HG03469 (cell line): ENCODE results near the gene SMIM22.

Experiments used
- ATAC-seq: cut with Tn5 transposase; IDR thresholded peaks from one replicate; pipeline ENCODE4 v1.9.1; 2021; ENCODE audit warnings: mild to moderate bottlenecking, moderate library complexity, moderate number of reproducible peaks; ENCODE audit not compliant: unreplicated experiment

The SMIM22 gene

GRCh38 chr16:4795828-4796572, 831 bp downstream of the SMIM22 start:
- ATAC-seq = no peak

- no peak for ATAC-seq
These were observed 2.0 kb downstream of the SMIM22 start for GRCh38 chr16:4796982-4797804.

GRCh38 chr16:4797805-4798252, 2.7 kb downstream of the SMIM22 start:
- no peak for ATAC-seq

DNA sequence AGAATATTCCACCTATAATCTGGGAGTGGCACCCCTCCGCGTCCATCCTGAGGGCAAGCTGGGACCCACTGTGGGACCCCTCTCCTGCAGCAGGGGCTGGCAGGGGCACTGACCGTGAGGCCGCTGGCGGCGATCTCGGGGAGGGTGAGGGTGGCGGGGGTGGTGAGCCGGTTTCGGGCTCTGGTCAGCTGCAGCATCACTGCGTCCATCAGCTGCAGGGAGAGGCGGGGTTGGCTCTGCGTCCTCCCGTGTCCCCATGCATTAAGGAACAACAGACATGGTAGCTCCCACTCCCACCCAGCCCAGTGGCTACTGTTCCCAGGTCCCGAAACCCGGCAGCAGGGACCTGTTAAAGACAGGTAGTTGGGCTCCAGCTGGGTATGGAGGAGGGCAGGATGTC, 3.3 kb downstream of the SMIM22 start:
- no peak for ATAC-seq

DNA sequence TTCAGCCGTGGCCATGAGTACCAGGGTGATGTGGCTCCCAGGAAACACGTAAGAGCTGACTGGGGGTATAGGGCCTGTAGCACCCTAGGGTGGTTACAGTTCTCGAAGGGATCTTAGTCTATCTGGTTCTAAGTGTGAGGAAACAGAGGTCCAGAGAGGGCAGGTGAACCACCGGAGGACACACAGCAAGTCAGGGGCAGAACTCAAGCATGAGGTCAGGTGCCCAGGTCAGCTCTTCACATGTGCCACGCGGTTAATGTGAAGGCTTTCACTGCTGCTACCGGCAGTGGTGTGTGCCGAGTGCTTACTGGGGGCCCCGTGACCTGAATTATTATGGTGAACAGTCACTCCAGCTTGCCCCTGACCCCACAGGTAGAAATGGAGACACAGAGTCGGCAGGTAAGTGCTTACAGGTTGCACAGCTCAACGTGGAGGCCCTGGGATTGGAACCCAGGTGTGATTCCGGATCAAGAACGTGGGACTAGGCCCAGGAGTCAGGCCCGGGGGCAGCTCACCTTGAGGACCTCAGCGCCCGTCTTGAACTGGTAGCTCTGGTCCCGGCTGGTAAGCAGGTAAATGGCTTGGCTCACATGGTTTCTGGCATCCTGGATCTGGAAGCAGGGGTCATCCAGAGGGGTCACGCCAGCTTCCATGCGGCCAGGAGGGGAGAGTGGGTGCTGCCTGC, 4.1 kb downstream of the SMIM22 start:
- no peak for ATAC-seq

DNA sequence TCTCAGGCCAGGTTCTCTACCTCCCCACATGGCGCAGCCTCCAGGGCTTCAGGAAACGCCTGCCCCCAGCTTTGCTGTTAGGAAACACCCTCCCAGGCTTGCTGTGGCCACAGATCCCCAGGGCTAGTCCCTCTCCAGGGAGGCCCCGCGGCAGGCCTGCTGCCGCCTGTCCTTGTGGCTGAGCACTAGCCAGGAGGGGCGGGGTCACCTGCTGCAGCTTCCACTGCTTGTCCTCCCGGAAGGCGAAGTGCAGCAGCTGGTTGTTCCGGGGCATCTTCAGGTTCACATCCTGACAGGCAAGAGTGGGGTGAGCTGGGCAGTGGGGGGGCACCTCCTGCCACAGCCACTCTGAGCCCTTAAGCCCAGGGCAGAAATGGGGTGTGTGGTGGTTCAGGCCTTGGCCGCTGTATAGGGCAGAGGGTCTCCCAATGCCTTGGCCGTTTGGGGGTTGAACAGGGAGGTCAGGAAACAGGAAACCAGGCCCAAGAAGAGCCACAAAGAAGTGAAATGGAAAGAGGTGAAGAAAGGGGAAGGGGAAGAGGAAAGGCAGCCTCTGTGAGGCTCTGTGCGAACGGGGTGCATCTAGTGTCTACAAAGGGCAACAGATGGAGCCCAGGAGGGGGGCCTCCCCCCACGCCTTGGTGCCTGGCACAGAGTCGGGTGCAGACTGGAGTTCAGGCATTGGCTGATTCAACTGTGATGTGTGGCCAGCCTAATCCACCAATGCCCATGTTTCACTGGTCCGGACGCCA, 5.3 kb downstream of the SMIM22 start:
- ATAC-seq = no peak

- no peak for ATAC-seq
These were observed 6.1 kb downstream of the SMIM22 start for GRCh38 chr16:4801051-4801961.

- peak; percentile 35 for ATAC-seq
These were observed 6.9 kb downstream of the SMIM22 start, which contains the start of gene ROGDI for GRCh38 chr16:4801962-4802658. TSS of gene ROGDI (minus strand) at chr16:4802633. CDS start at chr16:4802571, 62 bp downstream.

GRCh38 chr16:4802659-4803287, 7.6 kb downstream of the SMIM22 start:
- peak; percentile 89 for ATAC-seq

DNA sequence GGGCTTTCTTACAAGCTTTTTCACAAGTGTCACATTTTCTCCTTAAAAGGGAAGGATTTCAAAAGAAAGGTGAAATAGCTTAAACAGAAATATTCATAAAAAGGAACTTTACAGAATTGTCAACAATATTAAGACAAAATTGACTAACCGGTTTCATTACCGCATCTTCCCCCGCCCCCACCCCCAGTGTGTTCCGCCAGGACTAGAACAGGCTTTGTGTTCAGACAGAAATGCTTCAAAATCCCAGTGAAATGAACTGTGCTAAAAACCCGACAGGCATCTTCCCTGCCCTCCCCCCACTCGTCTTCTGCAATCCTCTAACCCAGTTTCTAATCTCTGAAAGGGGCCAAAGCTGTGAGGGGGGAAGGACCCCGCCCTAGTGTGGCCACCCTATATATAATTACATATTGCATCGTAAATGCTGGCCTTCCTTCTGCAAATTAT, 8.3 kb downstream of the SMIM22 start:
- no peak for ATAC-seq

GRCh38 chr16:4803898-4804762, 9.0 kb downstream of the SMIM22 start:
- no peak for ATAC-seq

DNA sequence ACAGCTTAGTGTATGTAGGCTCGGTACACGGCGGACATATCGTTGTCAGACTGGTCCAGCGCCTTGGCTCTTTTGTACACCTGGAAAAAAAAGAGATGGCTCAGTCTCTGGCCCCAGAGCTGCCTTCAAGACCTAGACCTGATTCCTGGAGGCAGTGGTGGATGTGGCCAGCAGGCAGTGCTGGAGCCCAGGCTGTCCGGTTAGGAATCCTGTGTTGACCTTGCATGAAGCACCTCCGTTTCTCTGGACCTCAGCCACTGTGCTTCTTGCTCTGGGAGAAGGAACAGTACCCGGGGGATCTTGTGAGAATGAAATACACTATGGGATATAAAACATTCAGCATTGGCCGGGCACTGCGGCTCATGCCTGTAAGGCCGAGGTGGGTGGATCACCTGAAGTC, 10.1 kb downstream of the SMIM22 start:
- no peak for ATAC-seq

GRCh38 chr16:4806280-4806679, 11.1 kb downstream of the SMIM22 start:
- ATAC-seq = no peak

DNA sequence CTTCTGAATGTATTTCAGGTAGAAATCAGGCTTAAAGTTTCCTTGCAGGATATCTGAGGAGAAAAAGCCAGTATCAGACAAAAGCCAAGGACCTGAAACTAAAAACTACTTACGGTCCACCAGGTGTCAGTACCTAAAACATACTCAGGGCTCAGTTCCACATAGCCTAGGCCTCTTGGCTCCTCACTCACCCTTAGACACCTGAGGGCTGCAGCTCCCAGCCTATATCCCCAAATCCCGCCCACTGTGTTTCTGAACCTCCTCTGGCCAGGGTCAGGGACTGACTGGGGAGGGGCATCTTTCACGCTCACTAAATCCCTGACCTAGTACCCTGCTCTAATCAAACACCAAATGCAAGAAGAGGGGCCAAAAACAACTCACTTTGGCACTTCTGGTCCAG, 16.1 kb downstream of the SMIM22 start:
- no peak for ATAC-seq

- no peak for ATAC-seq
These were observed 16.6 kb downstream of the SMIM22 start for GRCh38 chr16:4811773-4812172.

- ATAC-seq = no peak
These were observed 18.3 kb downstream of the SMIM22 start for GRCh38 chr16:4813251-4814003.

DNA sequence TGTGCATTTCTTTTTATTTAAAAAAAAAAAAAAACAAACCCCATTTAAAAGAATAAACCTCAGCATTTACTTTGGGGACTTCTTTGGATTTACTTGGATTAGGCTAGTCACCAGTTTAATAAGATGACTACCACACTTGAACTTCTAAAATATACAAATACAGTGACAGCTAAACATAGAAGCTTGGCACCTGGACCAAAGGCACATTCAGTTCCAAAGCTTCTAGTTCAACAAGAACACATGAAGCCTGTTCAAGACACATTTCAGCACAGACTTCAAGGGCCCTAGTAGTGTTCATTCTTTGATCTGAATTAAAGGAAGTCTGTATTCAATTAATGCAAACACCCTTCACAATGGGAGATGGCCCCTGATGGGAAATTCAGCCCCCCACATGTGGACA, 18.9 kb downstream of the SMIM22 start:
- ATAC-seq = no peak
